Measurements from ENCODE around the gene PRSS50.

PRSS50 gene

DNA sequence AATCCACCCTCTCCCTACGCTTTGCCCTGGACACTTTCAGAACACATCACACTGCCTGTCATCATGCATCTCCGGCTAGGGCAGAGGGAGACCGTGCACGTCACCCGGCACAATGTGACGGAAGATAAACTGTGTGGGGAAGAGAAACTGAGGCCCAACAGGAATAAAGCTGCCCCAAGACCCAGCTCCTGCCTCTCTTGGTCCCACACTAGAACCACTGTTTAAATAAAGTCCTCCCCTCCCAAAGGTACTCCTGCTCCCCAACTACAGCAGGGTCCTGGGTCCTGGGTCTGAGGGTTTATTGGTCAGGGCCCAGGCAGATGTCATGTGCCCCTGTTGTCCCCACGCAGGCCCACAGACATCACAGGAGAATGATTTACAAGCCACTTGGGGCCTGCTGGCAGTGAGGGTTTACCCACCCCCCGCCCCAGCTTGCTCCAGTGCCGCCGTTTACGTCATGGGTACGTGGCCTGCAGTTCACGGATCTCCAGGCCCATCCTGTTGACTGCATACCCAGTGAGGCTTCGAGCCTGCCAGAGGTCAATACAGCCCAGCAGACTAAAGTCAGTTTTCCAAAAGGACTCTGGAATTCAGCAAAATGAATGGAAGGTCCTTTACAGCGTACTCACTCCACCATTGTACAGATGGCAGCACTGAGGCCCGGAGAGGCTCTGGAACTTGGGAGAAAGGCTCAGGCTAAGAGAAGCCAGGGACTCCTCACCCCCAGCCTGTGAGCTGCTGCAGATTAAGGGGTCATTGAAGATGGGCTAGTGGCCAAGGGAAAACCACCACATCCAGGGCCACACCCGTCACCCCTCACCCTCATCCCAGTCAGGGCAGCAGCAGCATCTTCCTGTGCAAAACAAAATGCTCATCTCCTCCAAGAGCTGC lies 47.4 kb downstream of the PRSS50 start:
- DNase-seq (ENCODE audit: low read depth in 2 of 2): no peak

DNA sequence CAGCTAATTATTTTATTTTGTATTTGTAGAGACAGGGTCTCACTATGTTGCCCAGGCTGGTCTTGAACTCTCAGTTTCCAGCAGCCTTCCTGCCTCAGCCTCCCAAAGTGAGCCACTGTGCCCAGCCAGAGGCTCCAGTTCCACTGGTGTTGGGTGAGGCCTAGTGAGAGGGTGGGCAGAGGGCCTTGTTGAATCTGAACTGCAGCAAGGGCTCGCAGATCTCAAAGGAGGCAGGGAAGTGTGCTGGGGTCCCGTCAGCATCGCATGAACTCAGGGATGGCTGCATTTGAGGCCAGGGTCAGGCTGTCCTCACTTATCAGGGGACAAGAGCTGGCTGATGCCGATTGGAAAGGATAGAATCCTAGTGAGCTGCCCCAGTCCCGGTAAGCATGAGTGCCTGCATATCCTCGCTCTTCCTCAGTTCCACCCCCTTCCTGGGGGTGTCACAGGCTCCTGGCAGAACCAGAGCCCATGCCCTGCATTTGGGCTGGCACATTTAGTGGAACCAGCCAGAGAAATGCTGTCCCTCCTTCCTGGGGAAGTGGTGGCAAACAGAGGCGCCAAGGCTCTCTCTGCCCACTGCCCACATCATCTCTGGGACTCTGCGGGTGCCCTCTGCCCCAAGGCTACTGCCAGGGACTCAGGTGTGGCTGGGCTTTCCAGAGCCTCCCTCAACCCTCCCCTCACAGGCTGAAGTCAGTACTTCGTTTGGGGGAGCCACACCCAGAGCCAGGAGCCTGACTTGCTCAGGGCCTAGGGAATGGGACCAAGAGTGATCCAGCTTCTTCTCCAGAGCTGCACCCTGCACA lies 48.3 kb downstream of the PRSS50 start:
- DNase-seq (ENCODE audit: low read depth in 2 of 2): no peak

DNA sequence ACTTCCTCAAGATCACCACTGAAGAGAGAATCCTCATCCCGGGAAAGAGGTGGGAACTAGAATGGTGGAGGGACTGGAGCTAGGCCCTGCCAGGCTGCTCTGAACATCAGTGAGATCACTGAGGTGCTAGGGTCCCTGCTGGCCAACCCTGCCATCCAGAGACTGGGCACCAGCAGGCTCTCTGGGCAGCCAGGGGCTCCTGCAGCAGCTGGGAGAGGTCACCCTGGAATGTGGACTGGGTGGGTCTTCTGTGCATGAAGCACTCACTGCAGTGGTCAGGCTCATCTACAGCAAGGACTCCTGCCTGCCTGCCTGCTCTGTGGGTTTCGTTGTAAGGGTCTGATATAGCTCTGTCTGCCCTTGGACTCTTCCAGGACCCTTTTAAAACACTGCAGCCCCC lies 49.1 kb downstream of the PRSS50 start:
- DNase-seq (ENCODE audit: low read depth in 2 of 2): no peak

DNA sequence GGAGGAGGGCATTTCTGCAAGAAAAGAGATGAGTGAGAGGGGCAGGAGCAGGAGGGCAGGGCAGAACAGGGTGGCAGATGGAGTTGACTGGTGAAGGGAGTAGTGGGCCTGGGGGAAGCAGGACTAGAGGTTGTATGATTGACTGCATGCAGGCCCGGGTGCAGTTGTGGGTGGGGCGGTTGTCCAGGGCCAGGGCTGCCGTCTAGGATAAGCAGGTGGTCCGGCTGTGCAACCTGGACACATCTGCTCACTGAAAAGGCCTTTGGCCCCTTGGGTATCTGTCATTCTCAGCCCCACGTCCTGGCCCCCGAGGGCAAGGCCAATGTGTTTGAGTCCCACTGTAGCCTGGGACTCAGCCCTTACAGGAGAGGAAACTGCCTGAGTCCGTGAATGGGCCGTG lies 49.6 kb downstream of the PRSS50 start:
- no peak for DNase-seq (ENCODE audit: low read depth in 2 of 2)

DNA sequence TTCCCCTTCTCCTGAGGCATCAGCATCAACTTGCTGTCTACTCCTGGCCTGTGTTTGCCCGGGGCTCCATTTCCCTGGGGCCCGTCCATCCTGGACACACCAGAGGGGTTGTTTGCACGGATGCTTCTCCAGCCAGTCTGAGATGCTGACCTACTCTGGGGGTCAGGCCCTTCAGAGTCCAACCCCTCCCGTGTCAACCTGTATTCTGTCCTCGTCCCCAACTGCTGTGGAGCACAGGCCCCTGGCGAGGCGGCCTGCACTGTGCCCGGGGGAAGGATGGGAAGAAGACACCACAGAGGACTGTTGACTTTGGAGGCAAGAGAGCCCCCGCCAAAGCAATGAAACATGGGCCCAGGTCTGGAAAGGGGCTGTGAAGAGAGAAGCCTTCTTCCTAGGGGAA lies 50.0 kb downstream of the PRSS50 start:
- no peak for DNase-seq (ENCODE audit: low read depth in 2 of 2)

DNA sequence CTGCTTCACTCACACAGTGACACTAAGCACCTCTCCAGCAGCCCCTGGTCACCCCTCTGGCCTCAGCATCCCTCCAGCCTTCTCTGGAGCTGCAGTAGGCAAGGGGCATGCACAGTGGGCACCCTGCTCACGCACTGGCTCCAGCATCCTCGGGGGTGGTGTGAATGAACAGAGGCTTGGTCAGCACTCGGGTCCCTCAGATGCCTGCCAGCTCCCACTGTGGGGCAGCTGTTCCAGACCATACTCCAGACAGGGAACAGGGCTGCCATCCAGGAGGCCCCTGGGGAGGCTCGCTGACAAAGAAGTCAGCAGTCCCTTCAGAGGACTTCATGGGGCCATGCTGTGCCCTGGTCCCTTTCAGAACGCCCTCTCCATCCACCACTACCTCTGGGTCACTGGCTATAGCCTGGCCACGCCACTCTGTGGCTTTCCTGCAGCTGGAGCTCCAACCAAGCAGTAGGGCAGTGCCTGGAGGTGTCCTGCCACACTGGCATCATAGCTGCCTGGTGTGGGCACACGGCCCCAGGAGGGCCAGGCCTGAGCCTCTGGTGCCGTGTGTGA lies 50.5 kb downstream of the PRSS50 start:
- no peak for DNase-seq (ENCODE audit: low read depth in 2 of 2)

DNA sequence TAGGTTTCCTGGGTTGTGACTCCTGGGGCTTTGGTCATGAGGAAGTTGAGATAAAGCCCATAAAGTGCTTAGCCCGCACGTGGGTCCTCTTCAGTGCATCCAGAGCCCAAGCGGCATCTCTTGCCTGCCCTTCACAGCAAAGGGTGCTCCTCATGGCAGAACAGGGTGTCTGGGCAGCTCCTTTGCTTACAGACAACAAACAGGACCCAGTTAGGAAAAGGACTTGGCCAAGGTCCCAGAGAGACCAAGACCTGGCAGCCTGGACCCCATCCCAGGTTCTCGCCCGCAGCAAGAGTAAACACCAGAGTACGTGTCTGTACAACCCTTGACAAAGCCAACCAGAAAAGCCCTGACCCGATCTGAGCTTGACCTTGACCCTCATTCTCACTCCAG lies 51.2 kb downstream of the PRSS50 start:
- no peak for DNase-seq (ENCODE audit: low read depth in 2 of 2)

DNA sequence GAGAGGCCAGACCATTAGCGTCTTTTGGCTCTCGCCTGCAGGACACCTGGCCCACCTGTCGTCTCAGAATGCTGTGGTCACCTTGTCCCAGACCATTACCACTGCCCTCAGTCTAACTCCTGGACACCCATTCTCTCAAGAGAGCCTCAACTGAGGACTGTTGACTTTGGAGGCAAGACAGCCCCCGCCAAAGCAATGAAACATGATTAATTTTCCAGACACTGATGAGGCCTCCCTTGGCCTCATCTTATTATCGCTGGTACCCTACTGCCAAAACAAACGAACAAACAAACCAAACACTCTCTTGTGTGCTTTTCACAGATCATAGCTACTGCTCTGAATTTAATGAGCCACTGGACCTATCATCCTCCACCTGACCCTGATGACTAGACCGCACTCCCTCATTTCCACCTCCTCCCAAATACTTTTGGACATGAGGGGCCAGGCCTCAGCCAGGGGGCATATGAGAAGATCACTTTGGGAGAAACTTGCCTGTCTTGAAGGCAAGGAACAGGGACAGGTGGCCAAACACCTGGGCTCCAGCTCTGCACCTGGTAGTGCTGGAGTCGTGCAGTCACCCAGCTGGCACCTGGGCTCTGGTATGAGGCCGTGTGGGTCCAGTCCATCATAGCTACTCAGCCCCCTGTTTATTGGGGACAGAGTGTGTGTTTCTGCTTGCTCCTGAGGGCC lies 51.8 kb downstream of the PRSS50 start:
- DNase-seq (ENCODE audit: low read depth in 2 of 2): no peak

DNA sequence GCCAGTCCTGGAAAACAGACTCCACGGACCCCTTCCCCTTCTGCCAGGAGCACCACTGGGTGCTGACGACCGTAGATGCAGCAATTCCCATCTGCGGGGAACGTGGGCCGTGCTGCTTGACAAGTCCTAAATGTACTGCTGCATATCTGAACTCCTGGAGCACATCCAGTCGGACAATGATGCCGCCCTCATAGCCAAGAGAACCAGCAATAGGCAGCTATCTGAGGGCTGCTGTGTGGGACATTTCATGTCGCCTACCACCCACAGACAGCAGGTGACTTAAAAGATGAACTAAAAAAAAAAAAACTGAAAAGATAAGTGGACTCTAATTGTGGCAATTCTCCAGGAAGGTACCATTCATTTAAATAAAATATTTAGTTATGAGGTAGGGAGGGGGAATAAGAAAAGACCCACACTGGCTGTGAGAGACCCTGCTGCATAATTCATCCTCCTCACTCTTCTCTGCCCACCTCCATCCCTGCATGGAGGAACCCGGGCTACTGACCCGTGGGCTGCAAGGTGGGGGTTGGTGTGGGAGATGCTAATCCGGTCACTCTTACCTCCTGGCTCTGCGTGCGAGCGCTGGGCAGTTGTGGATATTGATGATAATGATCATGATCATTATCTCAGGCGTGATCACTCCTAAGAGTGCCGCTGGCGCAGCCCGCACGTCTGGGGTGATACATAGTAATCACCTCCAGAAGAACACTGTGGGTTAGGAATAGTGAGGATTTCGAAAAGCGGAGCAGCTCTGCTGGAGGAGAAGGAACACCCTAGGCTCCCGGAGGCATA lies 52.5 kb downstream of the PRSS50 start:
- DNase-seq (ENCODE audit: low read depth in 2 of 2): no peak

DNA sequence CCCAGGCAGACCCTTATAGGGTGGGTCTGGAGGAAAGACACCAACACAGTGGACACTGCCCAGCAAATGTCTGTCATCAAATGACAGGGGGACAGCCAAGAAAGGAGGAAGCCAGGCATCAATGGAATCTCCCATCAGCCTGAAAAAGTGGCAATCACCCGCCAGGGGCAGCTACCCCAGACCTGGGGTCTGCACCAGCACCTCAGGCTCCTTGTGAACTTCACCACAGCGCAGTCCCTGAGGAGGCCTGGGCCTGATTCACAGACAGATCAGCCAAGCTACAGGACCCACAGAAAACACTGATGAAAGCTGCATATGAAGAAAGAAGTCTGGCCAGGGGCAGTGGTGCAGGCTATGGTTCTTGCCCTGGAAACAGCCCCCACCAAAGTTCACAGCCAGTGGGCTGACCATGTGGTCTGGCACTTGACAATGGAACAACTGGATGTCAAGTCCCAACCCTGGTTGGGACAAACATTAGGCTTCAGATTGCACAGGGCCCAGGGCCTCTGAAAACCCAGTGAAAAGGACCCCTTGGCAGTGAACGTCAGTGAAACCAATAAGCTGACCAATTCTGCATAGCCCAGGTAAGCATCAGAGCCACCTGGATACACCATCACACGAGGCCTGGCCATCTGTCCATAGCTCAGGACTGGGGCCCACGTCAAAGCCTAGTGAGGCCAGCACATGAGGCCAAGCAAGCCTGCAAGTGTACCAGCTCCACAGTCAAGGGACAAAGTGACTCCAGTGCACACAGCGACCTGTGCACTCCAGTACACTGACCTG lies 53.3 kb downstream of the PRSS50 start:
- no peak for DNase-seq (ENCODE audit: low read depth in 2 of 2)

DNA sequence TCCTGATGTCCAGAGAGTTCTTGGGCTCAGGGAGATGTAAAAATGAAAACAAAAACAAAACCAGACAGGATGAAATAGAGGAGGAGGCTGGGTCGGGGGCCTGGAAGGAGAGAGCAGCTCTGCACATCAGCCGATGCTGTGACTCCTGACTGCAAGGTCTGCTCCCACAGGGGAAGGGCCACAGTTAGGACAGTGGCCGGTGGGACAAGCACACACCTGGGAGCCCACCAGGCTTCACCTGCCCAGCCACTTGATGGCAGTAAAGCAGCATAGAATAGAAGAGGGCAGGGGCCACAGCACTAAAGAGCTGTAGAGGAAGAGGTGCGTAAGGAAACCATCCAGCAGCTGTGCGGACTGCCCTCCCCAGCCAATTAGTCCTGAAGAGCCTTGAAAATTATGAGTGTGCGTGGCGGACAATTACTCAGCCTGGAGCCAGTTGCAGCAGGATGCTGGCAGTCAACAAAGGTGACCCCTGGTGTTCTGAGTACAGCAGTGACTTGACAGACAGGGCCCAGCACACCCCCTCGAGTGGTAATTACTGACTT lies 54.0 kb downstream of the PRSS50 start:
- DNase-seq (ENCODE audit: low read depth in 2 of 2): no peak

DNA sequence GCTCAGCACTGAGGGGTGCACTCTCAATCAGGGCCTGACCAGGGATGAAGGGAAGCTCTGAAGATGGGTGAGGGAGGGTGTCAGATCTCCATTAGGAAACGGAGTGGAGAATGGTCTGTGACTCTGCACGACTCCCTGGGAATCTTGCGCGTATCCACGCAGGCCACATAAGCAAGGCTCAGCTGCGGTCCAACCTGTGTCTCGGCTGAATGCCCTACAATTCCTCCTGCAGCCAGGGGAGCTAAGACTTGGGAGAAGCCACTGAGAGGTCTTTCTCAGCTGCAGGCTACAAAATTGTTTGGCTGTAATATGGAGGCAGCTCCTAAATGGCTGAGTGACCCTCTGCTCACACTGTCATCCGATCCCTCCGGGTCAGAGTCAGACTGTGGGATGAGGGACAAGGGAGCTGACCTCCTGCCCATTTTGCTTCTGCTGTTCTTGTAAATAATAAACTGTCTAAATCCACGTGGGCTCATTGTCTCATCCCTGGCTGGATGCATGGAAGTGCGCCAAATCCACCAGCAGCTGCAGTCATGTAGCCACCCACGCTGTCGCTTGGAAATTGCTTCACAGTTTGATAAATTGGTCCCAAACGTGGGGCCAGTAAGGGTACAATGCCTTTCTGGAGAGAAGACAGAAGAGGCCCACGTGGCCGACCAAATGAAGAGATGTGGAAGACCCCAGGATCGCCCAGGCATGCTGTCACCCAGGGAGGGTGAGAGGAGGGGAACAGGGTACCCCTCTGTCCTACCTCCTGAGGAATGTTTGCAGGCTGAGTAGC lies 54.7 kb downstream of the PRSS50 start:
- no peak for DNase-seq (ENCODE audit: low read depth in 2 of 2)
